Measurements from ENCODE around the gene CPLX4. TPM values are rescaled to one million over a fixed set of nuclear protein-coding genes. Genes with fewer than 3 reads are reported as not detected.

Gene CPLX4
- total and polyA plus RNA-seq, 2 of the 13 experiments (the other 11 are each of a cell fraction or from before 2014, with no cell fraction given) = not detected

DNA sequence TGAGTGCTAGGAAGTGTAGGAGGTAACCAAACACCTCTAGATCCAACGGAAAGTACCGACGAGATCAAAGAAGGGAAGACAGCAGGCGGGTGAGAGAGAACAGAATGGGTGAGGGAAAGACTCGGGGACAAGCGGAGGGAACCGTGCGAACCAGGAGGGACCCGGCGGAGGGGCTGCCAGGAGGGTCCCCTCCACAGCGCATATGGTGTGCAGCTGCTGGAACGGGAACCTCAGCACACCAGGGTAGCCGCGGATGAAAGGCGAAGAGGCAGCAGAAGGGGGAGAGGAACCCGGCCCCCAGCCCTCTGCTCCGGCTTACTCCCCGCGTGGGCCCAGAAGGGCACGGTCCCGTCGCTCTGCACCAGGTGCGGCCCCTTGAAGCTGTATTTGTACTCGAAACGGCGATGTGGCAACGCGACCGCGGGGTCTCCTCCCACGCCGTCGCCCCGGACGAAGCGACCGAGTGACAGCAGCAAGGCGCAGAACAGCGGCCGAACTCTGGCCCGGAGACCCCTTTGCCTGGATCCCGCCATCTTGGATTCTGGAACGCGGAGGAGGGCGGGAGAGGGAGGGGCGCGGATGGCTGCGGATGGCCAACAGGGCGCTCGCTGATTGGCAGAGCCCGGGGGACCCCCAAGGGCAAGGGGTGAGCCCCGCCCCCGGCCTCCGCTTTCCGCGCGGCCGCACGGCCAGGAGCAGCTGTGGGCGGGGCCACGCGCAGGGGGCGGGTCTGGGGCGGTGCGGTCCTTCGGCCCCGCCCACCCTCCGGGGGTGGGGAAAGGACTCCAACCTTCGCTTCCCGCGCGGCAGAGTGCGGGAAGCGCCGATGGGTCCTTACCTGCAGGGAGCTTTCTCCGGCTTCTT lies 40.5 kb upstream of the CPLX4 start, which contains the start of gene LMAN1 (continued):
- no peak for TF ChIP-seq E2F2 (CRISPR knock-in tag; IDR thresholded peaks at IDR 0.05; ENCODE audit: borderline replicate concordance)
- TF ChIP-seq ARID4A (CRISPR knock-in tag; IDR thresholded peaks at IDR 0.05; ENCODE audit: borderline replicate concordance) = peak; percentile 91
- TF ChIP-seq, protein P1, sequence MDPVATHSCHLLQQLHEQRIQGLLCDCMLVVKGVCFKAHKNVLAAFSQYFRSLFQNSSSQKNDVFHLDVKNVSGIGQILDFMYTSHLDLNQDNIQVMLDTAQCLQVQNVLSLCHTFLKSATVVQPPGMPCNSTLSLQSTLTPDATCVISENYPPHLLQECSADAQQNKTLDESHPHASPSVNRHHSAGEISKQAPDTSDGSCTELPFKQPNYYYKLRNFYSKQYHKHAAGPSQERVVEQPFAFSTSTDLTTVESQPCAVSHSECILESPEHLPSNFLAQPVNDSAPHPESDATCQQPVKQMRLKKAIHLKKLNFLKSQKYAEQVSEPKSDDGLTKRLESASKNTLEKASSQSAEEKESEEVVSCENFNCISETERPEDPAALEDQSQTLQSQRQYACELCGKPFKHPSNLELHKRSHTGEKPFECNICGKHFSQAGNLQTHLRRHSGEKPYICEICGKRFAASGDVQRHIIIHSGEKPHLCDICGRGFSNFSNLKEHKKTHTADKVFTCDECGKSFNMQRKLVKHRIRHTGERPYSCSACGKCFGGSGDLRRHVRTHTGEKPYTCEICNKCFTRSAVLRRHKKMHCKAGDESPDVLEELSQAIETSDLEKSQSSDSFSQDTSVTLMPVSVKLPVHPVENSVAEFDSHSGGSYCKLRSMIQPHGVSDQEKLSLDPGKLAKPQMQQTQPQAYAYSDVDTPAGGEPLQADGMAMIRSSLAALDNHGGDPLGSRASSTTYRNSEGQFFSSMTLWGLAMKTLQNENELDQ (CRISPR knock-in tag; IDR thresholded peaks at IDR 0.05; ENCODE audit: borderline replicate concordance) = 0 out of 2 replicates have a peak, but pooled peaks have one; percentile 20
- TF ChIP-seq, protein P2, sequence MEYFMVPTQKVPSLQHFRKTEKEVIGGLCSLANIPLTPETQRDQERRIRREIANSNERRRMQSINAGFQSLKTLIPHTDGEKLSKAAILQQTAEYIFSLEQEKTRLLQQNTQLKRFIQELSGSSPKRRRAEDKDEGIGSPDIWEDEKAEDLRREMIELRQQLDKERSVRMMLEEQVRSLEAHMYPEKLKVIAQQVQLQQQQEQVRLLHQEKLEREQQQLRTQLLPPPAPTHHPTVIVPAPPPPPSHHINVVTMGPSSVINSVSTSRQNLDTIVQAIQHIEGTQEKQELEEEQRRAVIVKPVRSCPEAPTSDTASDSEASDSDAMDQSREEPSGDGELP (IDR thresholded peaks at IDR 0.05; ENCODE audit: borderline replicate concordance, low read depth) = no peak
- TF ChIP-seq FOXO1 (CRISPR knock-in tag; IDR thresholded peaks at IDR 0.05) = peak; percentile 45; the same call in 1 of the 2 replicates
- peak; percentile 66; the same call in 1 of the 2 replicates for TF ChIP-seq TOPORS (CRISPR knock-in tag; IDR thresholded peaks at IDR 0.05)
- TF ChIP-seq ZMYM4 (CRISPR knock-in tag; IDR thresholded peaks at IDR 0.05) = peak; percentile 90
- no peak for TF ChIP-seq FOSL1 (CRISPR knock-in tag; IDR thresholded peaks at IDR 0.05; ENCODE audit: borderline replicate concordance)
- TF ChIP-seq PCBP2 (optimal IDR thresholded peaks at IDR 0.05; ENCODE audit: low read depth, low read length, poor library complexity, severe bottlenecking) = no peak
- peak; percentile 68; the same call in 1 of the 2 replicates for TF ChIP-seq MEIS2 (CRISPR knock-in tag; IDR thresholded peaks at IDR 0.05)
- TF ChIP-seq CERS6 (CRISPR knock-in tag; IDR thresholded peaks at IDR 0.05) = no peak; the same call in 1 of the 2 replicates
- TF ChIP-seq ZSCAN12 (CRISPR knock-in tag; IDR thresholded peaks at IDR 0.05) = no peak
- TF ChIP-seq ARNTL (CRISPR knock-in tag; IDR thresholded peaks at IDR 0.05) = peak; percentile 47; the same call in 1 of the 2 replicates
- peak; percentile 55; the same call in 1 of the 2 replicates for TF ChIP-seq ZNF580 (CRISPR knock-in tag; IDR thresholded peaks at IDR 0.05; ENCODE audit: borderline replicate concordance, low read depth)
